Activated CD4-positive, alpha-beta T cell treated with anti-CD3 and anti-CD28 coated beads, Interleukin-2, amount 10 ng/mL, durations not matched to agents 24 days and 14 days (primary cell): ENCODE measurements around the gene OCRL. TPM values are rescaled to one million over a fixed set of nuclear protein-coding genes. Genes with fewer than 3 reads are reported as not detected.

ENCODE experiments used
- DNase-seq: peaks from one replicate; pipeline ENCODE4 v3.0.0; 2022
- H3K27ac Mint-ChIP-seq: one replicate; pipeline ENCODE4 v1.8.0; 2022; ENCODE audit warnings: mild to moderate bottlenecking, mixed read lengths
- H3K27me3 Mint-ChIP-seq: one replicate; pipeline ENCODE4 v1.8.0; 2022; ENCODE audit warnings: mixed read lengths
- H3K36me3 Mint-ChIP-seq: one replicate; pipeline ENCODE4 v1.8.0; 2022; ENCODE audit warnings: low read depth, mild to moderate bottlenecking, mixed read lengths
- H3K4me1 Mint-ChIP-seq: one replicate; pipeline ENCODE4 v1.8.0; 2021; ENCODE audit warnings: mixed read lengths
- H3K4me3 Mint-ChIP-seq: one replicate; pipeline ENCODE4 v1.8.0; 2022; ENCODE audit warnings: mild to moderate bottlenecking, moderate library complexity, mixed read lengths
- H3K9me3 Mint-ChIP-seq: one replicate; pipeline ENCODE4 v1.8.0; 2021; ENCODE audit warnings: mixed read lengths
- intact Hi-C: fragments of 100-400 bp; cut with micrococcal nuclease; formaldehyde crosslinking; loops from one replicate; pipeline ENCODE4 v1.15.1; 2023
- total RNA-seq: library from RNA; stranded (reverse); gene quantifications from 2 replicates; pipeline ENCODE4 v1.2.3, GENCODE V29; 2022

Gene OCRL
- 3.8 and 4.2 TPM in 2 replicates for total RNA-seq

DNA sequence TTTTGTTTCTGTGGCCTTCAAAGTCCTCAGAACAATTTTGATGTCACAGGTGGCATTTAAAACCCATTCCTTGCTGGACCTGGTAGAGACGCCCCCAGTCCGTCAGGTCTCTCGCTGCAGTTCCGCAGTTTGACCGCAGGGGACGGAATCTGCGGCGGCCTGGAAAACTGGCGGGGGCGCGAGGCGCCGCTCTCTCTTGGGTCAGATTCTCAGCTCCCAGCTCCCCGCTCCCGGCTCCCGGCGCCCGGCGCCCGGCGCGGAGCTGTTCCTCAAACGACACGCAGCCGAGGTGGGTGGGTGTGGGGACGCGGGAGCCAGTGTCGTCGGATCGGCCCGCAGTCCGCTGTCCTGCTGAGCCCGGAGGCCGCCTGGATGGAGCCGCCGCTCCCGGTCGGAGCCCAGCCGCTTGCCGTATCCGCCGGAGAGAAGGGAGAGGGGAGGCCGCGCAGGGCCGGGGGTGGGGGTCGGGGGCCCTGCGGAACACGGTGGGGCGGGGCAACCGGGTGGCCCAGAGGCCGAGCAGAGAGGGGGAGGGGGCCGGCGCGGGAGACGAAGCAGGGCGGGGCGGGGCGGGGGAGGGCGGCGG, at the start of gene OCRL:
OCRL (plus strand) TSS at position 192 of the 586 bp plus-strand sequence; CDS start at position 373, 181 bp downstream.
- Mint-ChIP-seq H3K9me3 (no peaks in the 10 kb centered on the region), H3K4me1 (peaks cover 3% of the 10 kb centered on the region), H3K27me3 (peaks cover 11% of the 10 kb centered on the region), H3K36me3 (no peaks in the 10 kb centered on the region), H3K27ac (peak within 1 kb of the TSS; percentile 15), H3K4me3 (peak within 1 kb of the TSS; percentile 78)
- intact Hi-C loops = no loop called here
- peak; percentile 83 for DNase-seq

DNA sequence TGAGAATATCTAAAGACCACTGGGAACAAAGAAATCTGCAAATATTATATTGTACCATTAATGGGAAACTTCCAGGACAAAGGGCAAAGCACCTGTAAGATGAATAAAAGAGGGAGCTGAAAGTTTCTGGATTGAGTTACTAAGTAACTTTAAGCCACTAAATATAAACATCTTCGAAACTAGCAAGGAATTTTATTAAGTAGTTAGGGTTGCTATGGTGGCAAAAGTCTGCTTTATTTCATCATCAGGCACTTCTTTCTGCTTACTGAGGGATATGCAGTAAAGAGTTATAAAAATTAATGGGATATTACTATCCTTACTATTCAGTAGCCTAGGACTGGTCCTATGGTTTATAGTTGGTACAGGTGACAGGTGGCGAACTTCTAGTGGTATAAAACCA, 49.7 kb upstream of the OCRL start:
- H3K4me3 Mint-ChIP-seq = no peak overlapping the region
- H3K27me3 Mint-ChIP-seq = no peaks in the 10 kb centered on the region
- no peaks in the 10 kb centered on the region for H3K36me3 Mint-ChIP-seq
- DNase-seq = no peak
- H3K4me1 Mint-ChIP-seq = no peaks in the 10 kb centered on the region
- H3K27ac Mint-ChIP-seq = no peak overlapping the region
- intact Hi-C loops = no loop called here
- no peaks in the 10 kb centered on the region for H3K9me3 Mint-ChIP-seq

DNA sequence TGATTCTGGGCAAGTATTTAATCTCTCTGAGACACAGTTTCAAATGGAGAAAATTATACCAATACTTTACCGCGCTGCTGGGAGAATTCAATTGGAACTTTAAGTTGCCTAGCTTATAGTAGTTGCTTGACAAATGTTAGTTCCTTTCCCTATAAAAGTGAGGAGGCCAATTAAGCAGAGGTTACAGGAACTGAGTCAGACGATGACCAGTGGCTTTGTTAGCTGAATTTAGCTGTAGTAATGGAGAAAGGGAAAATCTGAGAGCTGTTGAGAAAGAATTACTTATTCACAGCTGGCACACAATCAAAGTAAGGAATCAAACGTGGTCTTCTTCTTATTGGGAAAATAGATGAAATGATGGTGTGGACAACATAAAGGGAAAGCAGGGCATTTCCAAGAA, 46.4 kb upstream of the OCRL start:
- intact Hi-C loops = no loop called here

DNA sequence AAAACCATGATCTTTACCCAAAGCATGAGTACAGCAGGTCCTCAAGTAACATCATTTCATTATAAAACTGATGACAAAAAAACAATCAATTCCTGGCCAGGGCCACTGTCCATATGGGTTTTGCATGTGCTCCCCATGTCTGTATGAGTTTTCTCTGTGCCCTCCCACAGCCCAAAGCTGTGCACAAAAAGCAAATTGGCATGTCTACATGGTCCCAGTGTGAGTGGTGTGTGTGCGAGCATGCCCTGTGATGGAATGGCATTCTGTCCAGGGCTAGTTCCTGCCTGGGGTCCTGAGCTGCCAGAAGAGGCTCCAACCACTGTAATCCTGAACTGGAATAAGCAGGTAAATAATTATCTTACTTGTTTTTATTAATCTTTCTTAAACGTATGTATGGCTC, 45.2 kb upstream of the OCRL start:
- H3K4me3 Mint-ChIP-seq = no peak overlapping the region
- intact Hi-C loops = no loop called here
- no peaks in the 10 kb centered on the region for H3K9me3 Mint-ChIP-seq
- H3K4me1 Mint-ChIP-seq = no peaks in the 10 kb centered on the region
- H3K27me3 Mint-ChIP-seq = no peaks in the 10 kb centered on the region
- H3K27ac Mint-ChIP-seq = no peak overlapping the region
- no peaks in the 10 kb centered on the region for H3K36me3 Mint-ChIP-seq
- DNase-seq = no peak

More for the DNA sequence above, 46.4 kb upstream of the OCRL start:
- Mint-ChIP-seq H3K4me1 (no peaks in the 10 kb centered on the region), H3K4me3 (no peak overlapping the region), H3K36me3 (no peaks in the 10 kb centered on the region), H3K27me3 (no peaks in the 10 kb centered on the region), H3K9me3 (no peaks in the 10 kb centered on the region), H3K27ac (no peak overlapping the region)
- DNase-seq = no peak

DNA sequence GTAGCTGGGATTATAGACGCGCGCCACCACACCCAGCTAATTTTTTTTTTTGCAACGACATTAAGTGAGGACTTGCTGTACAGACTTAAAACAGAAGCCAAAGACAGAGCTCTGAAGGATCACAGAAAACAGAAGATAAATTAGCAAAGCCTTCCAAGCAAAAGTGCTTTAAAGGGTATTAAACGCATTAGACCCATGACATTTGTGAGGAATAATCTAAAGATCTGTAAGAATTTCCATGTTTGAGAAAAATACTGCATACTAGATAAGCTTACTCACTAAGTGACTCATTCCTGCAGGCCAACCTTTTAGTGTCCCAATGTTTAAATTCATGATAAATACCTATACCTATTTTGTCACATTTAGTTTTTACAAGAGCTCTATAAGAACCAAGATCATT, 44.2 kb upstream of the OCRL start:
- no peaks in the 10 kb centered on the region for H3K36me3 Mint-ChIP-seq
- no peaks in the 10 kb centered on the region for H3K27me3 Mint-ChIP-seq
- H3K9me3 Mint-ChIP-seq = no peaks in the 10 kb centered on the region
- no peaks in the 10 kb centered on the region for H3K4me1 Mint-ChIP-seq
- no peak for DNase-seq
- intact Hi-C loops = no loop called here
- H3K4me3 Mint-ChIP-seq = no peak overlapping the region
- H3K27ac Mint-ChIP-seq = no peak overlapping the region

DNA sequence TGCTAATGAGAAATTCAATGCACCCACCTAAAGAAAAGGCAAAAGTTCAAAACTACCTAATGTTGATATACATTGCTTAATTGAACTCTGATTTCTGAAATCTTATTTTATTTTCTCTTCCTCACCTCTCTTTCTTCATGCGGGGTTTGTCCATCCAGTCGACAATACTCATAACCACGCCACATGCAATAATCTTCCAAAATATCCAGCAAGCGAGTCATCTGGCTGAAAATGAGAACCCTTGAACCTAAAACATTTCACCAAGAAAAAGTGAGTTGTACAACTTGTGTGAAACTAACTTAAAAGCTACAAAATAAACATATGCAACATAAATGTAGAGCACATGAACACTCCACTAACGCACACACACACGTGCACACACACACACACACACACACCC, 43.4 kb upstream of the OCRL start:
- no peaks in the 10 kb centered on the region for H3K9me3 Mint-ChIP-seq
- no peaks in the 10 kb centered on the region for H3K4me1 Mint-ChIP-seq
- intact Hi-C loops = no loop called here
- no peaks in the 10 kb centered on the region for H3K27me3 Mint-ChIP-seq
- no peak for DNase-seq
- H3K36me3 Mint-ChIP-seq = no peaks in the 10 kb centered on the region
- no peak overlapping the region for H3K27ac Mint-ChIP-seq
- no peak overlapping the region for H3K4me3 Mint-ChIP-seq

DNA sequence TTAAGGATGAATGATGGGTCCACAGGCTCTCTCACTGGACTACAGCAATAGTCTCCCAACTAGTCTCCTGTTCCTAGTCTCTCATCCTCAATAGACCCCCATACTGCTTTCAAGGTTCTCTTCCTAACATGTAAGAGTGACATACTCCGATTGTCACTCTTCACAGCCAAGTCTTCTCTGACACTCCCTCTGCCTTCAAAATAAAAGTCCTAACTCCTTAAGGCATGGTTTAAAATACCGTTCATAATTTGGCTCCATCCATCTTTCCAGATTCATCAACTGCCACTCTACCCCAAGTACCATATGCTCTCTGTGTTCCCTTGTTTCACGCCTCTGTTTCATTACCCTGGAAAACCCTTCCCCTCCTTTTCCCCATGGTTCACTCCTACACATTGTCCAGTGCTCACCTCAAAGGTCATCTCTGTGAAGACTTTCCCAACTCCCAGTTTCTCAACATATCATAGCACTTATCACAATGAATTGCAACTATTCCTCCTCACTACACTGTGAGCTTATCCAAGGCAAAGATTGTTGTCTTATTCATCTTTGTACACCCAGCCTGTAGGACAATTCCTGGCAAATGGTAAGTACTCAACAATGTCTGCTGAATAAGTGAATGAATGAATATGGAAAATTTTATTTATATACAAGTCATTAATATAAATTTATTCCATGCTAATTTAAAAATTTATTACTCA, 42.8 kb upstream of the OCRL start:
- Mint-ChIP-seq H3K9me3 (no peaks in the 10 kb centered on the region), H3K4me1 (no peaks in the 10 kb centered on the region), H3K27ac (no peak overlapping the region)

DNA sequence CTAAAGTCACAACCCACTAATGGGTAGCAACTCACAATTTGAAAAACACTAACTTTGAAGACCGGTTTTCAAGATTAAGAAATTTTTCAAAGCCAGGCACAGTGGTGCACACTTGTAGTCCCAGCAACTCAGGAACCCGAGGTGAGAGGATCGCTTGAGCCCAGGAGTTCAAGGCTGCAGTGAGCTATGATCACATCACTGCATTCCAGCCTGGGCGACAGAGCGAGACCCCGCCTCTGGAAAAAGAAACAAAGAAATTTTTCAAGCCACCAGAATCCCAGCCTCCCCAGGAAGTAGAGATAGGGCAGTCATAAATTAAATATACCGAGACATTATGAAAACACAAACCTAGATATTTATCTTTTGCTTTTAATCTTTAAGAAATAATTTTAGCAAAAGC, 29.7 kb upstream of the OCRL start:
- Mint-ChIP-seq H3K9me3 (no peaks in the 10 kb centered on the region), H3K36me3 (no peaks in the 10 kb centered on the region), H3K4me1 (no peaks in the 10 kb centered on the region), H3K27me3 (no peaks in the 10 kb centered on the region), H3K27ac (no peak overlapping the region), H3K4me3 (no peak overlapping the region)
- no peak for DNase-seq
- intact Hi-C loops = no loop called here

More for the DNA sequence above, 42.8 kb upstream of the OCRL start:
- Mint-ChIP-seq H3K27me3 (no peaks in the 10 kb centered on the region), H3K36me3 (no peaks in the 10 kb centered on the region), H3K4me3 (no peak overlapping the region)
- intact Hi-C loops = no loop called here
- DNase-seq = no peak

DNA sequence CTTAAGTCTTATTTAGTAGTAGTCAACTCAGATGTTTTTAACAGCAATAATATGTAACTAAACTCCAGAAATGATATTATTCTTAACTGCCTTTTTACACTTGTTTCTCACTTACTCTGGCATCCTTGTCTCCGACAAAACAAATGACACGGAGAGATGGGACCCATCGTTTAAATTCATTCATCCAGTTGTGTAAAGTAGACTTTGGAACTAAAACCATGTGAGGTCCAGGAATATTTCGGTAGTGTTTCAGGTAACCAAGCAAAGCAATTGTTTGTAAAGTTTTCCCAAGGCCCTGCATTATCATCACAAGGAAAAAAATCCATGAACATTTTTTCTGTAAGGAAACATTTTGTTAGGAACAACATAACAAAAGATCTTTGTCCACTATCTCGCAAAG, 28.4 kb upstream of the OCRL start:
- H3K27me3 Mint-ChIP-seq = peaks cover 2% of the 10 kb centered on the region
- no peaks in the 10 kb centered on the region for H3K4me1 Mint-ChIP-seq
- DNase-seq = no peak
- no peak overlapping the region for H3K27ac Mint-ChIP-seq
- intact Hi-C loops = no loop called here
- H3K9me3 Mint-ChIP-seq = no peaks in the 10 kb centered on the region
- H3K4me3 Mint-ChIP-seq = no peak overlapping the region
- no peaks in the 10 kb centered on the region for H3K36me3 Mint-ChIP-seq

DNA sequence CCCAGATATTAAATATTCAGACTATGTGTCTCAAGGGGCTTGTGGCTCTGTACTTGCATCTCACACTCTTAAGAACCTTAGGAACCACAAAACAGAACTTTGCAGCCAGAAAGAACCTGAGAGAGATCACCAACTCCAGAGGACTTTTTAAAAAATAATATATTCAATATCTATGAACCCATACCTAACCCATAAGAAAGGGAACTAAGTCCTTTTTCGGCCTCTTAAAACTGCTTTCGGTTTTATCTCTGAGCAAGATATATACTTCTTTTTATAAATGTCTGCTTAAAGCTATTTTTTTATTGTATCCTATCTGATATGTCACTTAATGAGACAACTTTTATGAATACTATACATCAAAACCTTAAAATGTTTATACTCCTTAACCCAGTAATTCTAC, 27.6 kb upstream of the OCRL start:
- Mint-ChIP-seq H3K27ac (no peak overlapping the region), H3K27me3 (peaks cover 2% of the 10 kb centered on the region), H3K9me3 (no peaks in the 10 kb centered on the region), H3K4me1 (no peaks in the 10 kb centered on the region), H3K4me3 (no peak overlapping the region), H3K36me3 (no peaks in the 10 kb centered on the region)
- intact Hi-C loops = no loop called here
- no peak for DNase-seq

DNA sequence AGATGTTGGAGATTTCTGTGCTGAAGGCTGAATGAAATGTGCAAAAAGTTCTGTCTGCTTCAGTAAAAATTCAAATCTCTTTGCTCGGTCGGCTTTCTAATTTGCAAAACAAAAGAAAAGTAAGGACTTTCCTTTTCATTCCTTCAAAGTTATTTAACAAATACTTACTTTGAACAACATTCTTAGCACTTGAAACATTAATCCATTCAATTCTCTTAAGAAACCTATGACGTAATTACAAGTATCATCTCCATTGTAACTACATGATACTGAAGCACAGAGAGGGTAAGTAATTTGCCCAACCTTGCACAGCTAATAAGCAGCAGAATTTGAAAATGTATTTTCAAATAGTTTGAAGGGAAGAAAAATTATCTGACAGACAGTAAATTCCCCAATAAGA, 23.7 kb upstream of the OCRL start:
- H3K27ac Mint-ChIP-seq = no peak overlapping the region
- peaks cover 10% of the 10 kb centered on the region for H3K27me3 Mint-ChIP-seq
- no peaks in the 10 kb centered on the region for H3K9me3 Mint-ChIP-seq
- intact Hi-C loops = no loop called here
- H3K4me3 Mint-ChIP-seq = no peak overlapping the region
- H3K4me1 Mint-ChIP-seq = no peaks in the 10 kb centered on the region
- no peak for DNase-seq
- no peaks in the 10 kb centered on the region for H3K36me3 Mint-ChIP-seq

DNA sequence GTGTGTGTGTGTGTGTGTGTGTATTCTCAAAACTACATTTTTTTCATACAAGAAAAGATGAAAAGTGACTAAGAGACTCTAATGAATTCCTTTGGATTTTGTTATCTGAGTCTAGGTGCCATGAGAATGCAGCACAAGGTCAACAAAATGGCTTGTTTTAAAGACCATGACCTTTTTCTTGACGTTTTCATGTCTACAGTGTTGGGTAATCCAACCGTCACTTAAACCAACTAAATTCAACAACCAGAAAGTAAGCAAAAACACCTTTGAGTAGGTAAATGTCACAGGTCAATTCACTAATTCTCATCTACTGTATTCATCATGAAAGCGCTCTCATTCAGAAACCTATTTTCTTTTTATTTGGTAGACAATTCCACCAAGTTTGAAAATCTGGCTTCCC, 19.9 kb upstream of the OCRL start:
- Mint-ChIP-seq H3K4me1 (peaks cover 4% of the 10 kb centered on the region), H3K27ac (no peak overlapping the region), H3K9me3 (peaks cover 5% of the 10 kb centered on the region), H3K27me3 (peaks cover 32% of the 10 kb centered on the region), H3K4me3 (no peak overlapping the region), H3K36me3 (no peaks in the 10 kb centered on the region)
- intact Hi-C loops = no loop called here
- DNase-seq = no peak

DNA sequence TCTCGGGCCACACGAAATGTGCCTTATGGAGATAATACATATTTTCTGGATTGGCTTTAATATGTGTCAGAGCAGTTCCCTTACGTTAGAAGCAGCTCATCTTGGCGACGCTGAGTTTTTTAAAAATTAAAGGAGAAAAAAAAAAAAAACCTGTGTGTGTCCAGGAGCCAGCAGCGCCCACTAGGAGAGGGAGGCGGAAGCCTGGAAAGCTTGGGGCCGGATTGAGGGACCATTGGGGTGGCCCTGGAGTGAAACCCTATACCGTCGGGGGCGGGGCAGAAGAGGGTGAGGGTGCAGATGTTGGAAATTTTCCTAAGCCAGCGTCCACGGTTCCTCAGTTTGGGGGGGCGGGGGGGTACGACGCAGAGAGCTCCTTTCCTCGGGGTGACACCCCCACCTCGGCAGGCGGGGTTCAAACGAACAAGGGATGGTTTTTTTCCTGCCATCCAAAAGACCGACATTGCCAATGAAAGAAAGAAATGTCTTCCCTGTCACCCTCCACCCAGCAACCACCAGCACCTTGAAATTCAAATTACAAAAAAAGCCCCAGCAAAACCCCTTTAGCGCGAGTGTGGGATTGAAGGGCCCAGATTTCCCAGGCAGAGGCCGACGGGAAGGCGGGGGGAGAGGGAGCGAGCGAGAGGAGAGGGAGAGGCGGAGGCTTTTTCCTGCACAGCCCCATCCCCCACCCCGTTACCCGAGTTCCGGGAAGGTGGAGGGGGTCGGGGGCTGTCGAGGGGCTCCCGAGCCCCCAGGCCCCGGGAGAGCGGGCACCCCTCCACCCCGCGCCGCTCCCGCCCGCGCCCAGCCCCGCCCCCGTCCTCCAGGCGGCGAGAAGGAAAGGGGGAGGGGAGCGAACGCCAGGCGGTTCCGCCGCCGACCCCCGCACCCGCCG, 17.6 kb upstream of the OCRL start:
- Mint-ChIP-seq H3K9me3 (peaks cover 5% of the 10 kb centered on the region), H3K27me3 (peaks cover 36% of the 10 kb centered on the region), H3K4me3 (peak overlapping the region; percentile 81), H3K4me1 (peaks cover 4% of the 10 kb centered on the region), H3K36me3 (no peaks in the 10 kb centered on the region), H3K27ac (no peak overlapping the region)
- intact Hi-C loops = no loop called here
- no peak for DNase-seq
